GM12878 (cell line): ENCODE measurements around the gene ISOC2. TPM values are rescaled to one million over a fixed set of nuclear protein-coding genes. Genes with fewer than 3 reads are reported as not detected.

ENCODE experiments used
- ATAC-seq: fragments of 200-7000 bp; cut with Tn5 transposase; 3 replicates; pipeline ENCODE4 v1.9.1; 2020; ENCODE audit warnings: mild to moderate bottlenecking, moderate library complexity
- BruUV-seq: library from RNA; stranded (reverse); fragments of 400-500 nt; replicated peaks from 2 replicates; lab custom pipeline; 2021; lab: Mats Ljungman, UMichigan
- CTCF ChIA-PET: fragments of 300-600 bp; sonication (Branson Sonifier 250); formaldehyde crosslinking; extraction: SDS; loops from one replicate; lab custom pipeline; 2021; ENCODE audit warnings: inconsistent platforms; lab: Yijun Ruan, JAX
- POLR2A ChIA-PET: fragments of 350-600 bp; formaldehyde crosslinking; extraction: SDS; loops from one replicate; lab custom pipeline; 2021; ENCODE audit warnings: inconsistent platforms; lab: Charles Lee
- RAD21 ChIA-PET: fragments of 300-600 bp; sonication (Branson Sonifier 250); formaldehyde crosslinking; loops from one replicate; lab custom pipeline; 2023; ENCODE audit warnings: antibody characterized with exemption; ENCODE audit not compliant: unreplicated experiment; lab: Charles Lee
- SMC1A ChIA-PET: fragments of 300-600 bp; sonication (Branson Sonifier 250); formaldehyde crosslinking; loops from one replicate; lab custom pipeline; 2023; ENCODE audit not compliant: unreplicated experiment, uncharacterized antibody; lab: Charles Lee
- DNase-seq: peaks from one replicate; pipeline ENCODE4 v3.0.0-alpha.2; 2011; ENCODE audit warnings: low read depth, low spot score
- FAIRE-seq: peaks from 3 replicates; lab custom pipeline; 2011; peaks lifted over from hg19 to GRCh38; lab: Jason Lieb, UNC
- H2AFZ ChIP-seq: 2 replicates; pipeline ENCODE4 v1.6.0; 2011; ENCODE audit warnings: low read depth, low read length, control low read depth; ENCODE audit not compliant: control insufficient read depth
- H3K27ac ChIP-seq: 2 replicates; pipeline ENCODE4 v1.5.1; 2011; ENCODE audit warnings: control low read depth; ENCODE audit not compliant: control insufficient read depth, insufficient read depth
- H3K27me3 ChIP-seq, 2 experiments: replicated peaks in 1 of 2; 2 replicates each; pipeline versions ENCODE4 v1.6.0 to v1.6.1; 2011; ENCODE audit warnings: low read length in 1 of 2; ENCODE audit not compliant: control insufficient read depth in 2 of 2, insufficient read depth in 2 of 2
- H3K36me3 ChIP-seq, 2 experiments: 2 replicates each; pipeline ENCODE4 v1.5.1; 2011; ENCODE audit warnings: low read length in 1 of 2; ENCODE audit not compliant: control insufficient read depth in 2 of 2, insufficient read depth in 2 of 2
- H3K4me1 ChIP-seq: 2 replicates; pipeline ENCODE4 v1.6.1; 2011; ENCODE audit warnings: mild to moderate bottlenecking, low read length, moderate library complexity, mixed read lengths; ENCODE audit not compliant: control insufficient read depth, insufficient read depth
- H3K4me2 ChIP-seq: 2 replicates; pipeline ENCODE4 v1.6.0; 2011; ENCODE audit warnings: control low read depth; ENCODE audit not compliant: control insufficient read depth, insufficient read depth
- H3K4me3 ChIP-seq: fragments of 200-600 bp; sonication (generic); 2 replicates; pipeline ENCODE4 v1.5.1; 2016
- H3K79me2 ChIP-seq: 2 replicates; pipeline ENCODE4 v1.6.0; 2011; ENCODE audit warnings: low read length; ENCODE audit not compliant: control insufficient read depth, insufficient read depth
- H3K9ac ChIP-seq: 2 replicates; pipeline ENCODE4 v1.8.0; 2011; ENCODE audit warnings: low read length, control low read depth, mixed read lengths; ENCODE audit not compliant: control insufficient read depth, insufficient read depth
- H3K9me3 ChIP-seq: replicated peaks from 3 replicates; pipeline ENCODE4 v1.5.1; 2011; ENCODE audit warnings: mild to moderate bottlenecking, low read length; ENCODE audit not compliant: control insufficient read depth, insufficient read depth
- H4K20me1 ChIP-seq: 2 replicates; pipeline ENCODE4 v1.6.0; 2011; ENCODE audit not compliant: control insufficient read depth, insufficient read depth
- BHLHE40 ChIP-seq, 2 experiments: fragments of 450-650 bp in 1 of 2; IDR thresholded peaks; 2 replicates each; pipeline ENCODE4 v1.6.1; 2011 to 2017; ENCODE audit warnings: low read depth in 2 of 2, borderline replicate concordance in 1 of 2, improper control_type of control experiment in 1 of 2, low read length in 1 of 2, mild to moderate bottlenecking in 1 of 2
- HDAC6 ChIP-seq: fragments of 200-600 bp; sonication (generic); IDR thresholded peaks from one replicate; pipeline ENCODE4 v1.8.0; 2017; ENCODE audit warnings: antibody characterized with exemption; ENCODE audit not compliant: unreplicated experiment
- KDM1A ChIP-seq: fragments of 200-600 bp; sonication (generic); IDR thresholded peaks from 2 replicates; pipeline ENCODE4 v1.6.1; 2016; ENCODE audit warnings: borderline replicate concordance
- MTA2 ChIP-seq: fragments of 450-650 bp; IDR thresholded peaks from 2 replicates; pipeline ENCODE4 v1.6.1; 2016; ENCODE audit warnings: low read depth, mild to moderate bottlenecking, moderate library complexity
- NFYA ChIP-seq: IDR thresholded peaks from 2 replicates; pipeline ENCODE4 v1.6.1; 2011; ENCODE audit warnings: low read depth, mild to moderate bottlenecking, low read length, improper control_type of control experiment, borderline replicate concordance
- POLR2AphosphoS5 ChIP-seq: IDR thresholded peaks from 2 replicates; pipeline ENCODE4 v1.6.1; 2011; ENCODE audit warnings: mild to moderate bottlenecking, low read length, inconsistent platforms
- SMAD5 ChIP-seq: IDR thresholded peaks from 2 replicates; pipeline ENCODE4 v1.6.1; 2016; ENCODE audit warnings: antibody characterized with exemption, low read depth
- SREBF2 ChIP-seq: IDR thresholded peaks from 2 replicates; pipeline ENCODE4 v1.6.1; 2012; ENCODE audit warnings: mild to moderate bottlenecking, low read length
- TARDBP ChIP-seq: IDR thresholded peaks from 2 replicates; pipeline ENCODE4 v1.6.1; 2016; ENCODE audit warnings: borderline replicate concordance
- WRNIP1 ChIP-seq: IDR thresholded peaks from 2 replicates; pipeline ENCODE4 v1.6.1; 2011; ENCODE audit warnings: low read depth, low read length, improper control_type of control experiment, borderline replicate concordance
- ZNF207 ChIP-seq: fragments of 450-650 bp; IDR thresholded peaks from 2 replicates; pipeline ENCODE4 v1.6.1; 2014; ENCODE audit warnings: antibody characterized with exemption, mild to moderate bottlenecking, borderline replicate concordance
- ZNF622 ChIP-seq: fragments of 450-650 bp; IDR thresholded peaks from 2 replicates; pipeline ENCODE4 v1.6.1; 2017; ENCODE audit warnings: mild to moderate bottlenecking, inconsistent platforms
- WGBS: methylation state at CpG from one replicate; pipeline ENCODE4 v1.1.6; 2016; ENCODE audit warnings: low lambda C conversion rate; ENCODE audit not compliant: insufficient replicate concordance, insufficient coverage; ENCODE audit errors: missing lambda C conversion rate; 5-methylcytosine and 5-hydroxymethylcytosine counted together
- in situ Hi-C: fragments of 300-500 bp; cut with MboI; formaldehyde crosslinking; loops from 9 replicates; pipeline ENCODE4 v1.14.3; 2018; ENCODE audit warnings: mixed read lengths
- intact Hi-C: fragments of 100-400 bp; cut with micrococcal nuclease; formaldehyde crosslinking; loops from one replicate; pipeline ENCODE4 v1.14.2; 2022; ENCODE audit not compliant: unreplicated experiment
- polyA plus RNA-seq, 11 experiments: library from polyadenylated mRNA; depleted of rRNA in 4 of 11; unstranded in 6 of 11; stranded (reverse) in 5 of 11; fragments of >200 nt; fragmentation: Nextera tagmentation in 4 of 11; fragmentation: Illumina TruSeq in 1 of 11; extraction: Ambion mirVana in 4 of 11; extraction: Trizol in 1 of 11; gene quantifications; 1 replicate in 1 of 11; 2 replicates in 10 of 11; pipeline versions ENCODE4 v1.2.1 to v1.2.3, GENCODE V29; 2011 to 2016; ENCODE audit warnings: inconsistent platforms in 2 of 11, missing spikeins in 2 of 11, low read depth in 1 of 11
- total RNA-seq, 4 experiments: library from RNA; depleted of rRNA in 3 of 4; stranded (reverse); fragments of >200 nt in 3 of 4; fragmentation: Illumina TruSeq in 1 of 4; extraction: Trizol in 1 of 4; gene quantifications; 2 replicates each; pipeline versions ENCODE4 v1.2.1 to v1.2.3, GENCODE V29; 2013 to 2021
- TF ChIP-seq, protein P1 (sequence below): IDR thresholded peaks from 2 replicates; pipeline ENCODE4 v1.6.1; 2011; ENCODE audit warnings: low read depth, low read length, improper control_type of control experiment, borderline replicate concordance
- TF ChIP-seq, protein P2 (sequence below): IDR thresholded peaks from 2 replicates; pipeline ENCODE4 v1.6.1; 2012; ENCODE audit warnings: improper control_type of control experiment, low read depth, low read length; ENCODE audit not compliant: insufficient replicate concordance
- TF ChIP-seq, protein P3 (sequence below): fragments of 450-650 bp; IDR thresholded peaks from 2 replicates; pipeline ENCODE4 v1.6.1; 2016; ENCODE audit warnings: mild to moderate bottlenecking, moderate library complexity, borderline replicate concordance

ISOC2 gene
- total and polyA plus RNA-seq, 10 of the 15 experiments (the other 5 are each of a cell fraction or from before 2014, with no cell fraction given) = 0.72 to 238 (median 56.9) TPM

DNA sequence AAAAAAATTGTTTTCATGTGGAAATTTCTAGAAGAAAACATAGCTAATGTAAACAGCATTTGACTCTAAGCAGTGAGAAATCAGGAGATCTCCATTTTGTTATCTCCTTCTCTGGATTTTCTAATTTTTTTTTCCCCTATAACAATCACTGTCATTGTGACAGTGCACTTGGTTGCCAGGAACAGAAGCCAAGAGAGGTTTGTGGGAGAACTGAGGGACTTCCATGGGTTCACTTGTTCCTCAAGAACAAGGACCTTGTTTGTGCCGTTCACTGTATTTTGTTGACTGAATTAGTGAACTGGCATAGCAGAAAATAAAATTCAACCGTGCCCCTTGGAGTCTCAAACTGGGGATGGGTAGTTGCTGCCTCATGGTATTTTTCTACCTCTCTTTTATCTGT is 35.4 kb downstream of the ISOC2 start:
- FAIRE-seq (no peak), ATAC-seq (no peak), DNase-seq (no peak)
- Histone ChIP-seq H3K79me2 (no peaks in the 10 kb centered on the region), H3K27me3 (no peaks in the 10 kb centered on the region), H3K27ac (no peak overlapping the region), H3K9me3 (no peaks in the 10 kb centered on the region; the same call in 2 of the 3 replicates), H4K20me1 (no peaks in the 10 kb centered on the region), H3K4me3 (no peak overlapping the region), H2AFZ (no peak overlapping the region), H3K4me1 (no peaks in the 10 kb centered on the region), H3K36me3 (no peaks in the 10 kb centered on the region), H3K4me2 (no peak overlapping the region), H3K9ac (no peak overlapping the region)
- ChIA-PET SMC1A (interaction anchor here (0.8 kb wide), 1 partner anchor 12 kb away, joined by 3 read pairs; no protein-coding TSS in a partner anchor), RAD21 (interaction anchor here (0.6 kb wide), 1 partner anchor 9 kb away, joined by 4 read pairs; no protein-coding TSS in a partner anchor), POLR2A (interaction anchor here (0.7 kb wide), 1 partner anchor 28 kb away, joined by 3 read pairs; no protein-coding TSS in a partner anchor), CTCF (no interaction called here)
- intact Hi-C loops (no loop called here), in situ Hi-C loops (no loop called here)
- BruUV-seq = no TSS peak
- 27% methylated on average over 2 of the region's 2 CpGs for WGBS
- TF ChIP-seq TARDBP (no peak), SREBF2 (no peak), POLR2AphosphoS5 (no peak), SMAD5 (no peak), MTA2 (no peak), ZNF622 (no peak), WRNIP1 (no peak), HDAC6 (no peak), KDM1A (no peak), NFYA (no peak), BHLHE40 (IDR thresholded peaks at IDR 0.05; ENCODE audit: borderline replicate concordance in 1 of 2, low read depth in 2 of 2, low read length in 1 of 2) (no peak), ZNF207 (no peak)
- TF ChIP-seq, protein P1, sequence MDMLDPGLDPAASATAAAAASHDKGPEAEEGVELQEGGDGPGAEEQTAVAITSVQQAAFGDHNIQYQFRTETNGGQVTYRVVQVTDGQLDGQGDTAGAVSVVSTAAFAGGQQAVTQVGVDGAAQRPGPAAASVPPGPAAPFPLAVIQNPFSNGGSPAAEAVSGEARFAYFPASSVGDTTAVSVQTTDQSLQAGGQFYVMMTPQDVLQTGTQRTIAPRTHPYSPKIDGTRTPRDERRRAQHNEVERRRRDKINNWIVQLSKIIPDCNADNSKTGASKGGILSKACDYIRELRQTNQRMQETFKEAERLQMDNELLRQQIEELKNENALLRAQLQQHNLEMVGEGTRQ = no peak
- TF ChIP-seq, protein P2, sequence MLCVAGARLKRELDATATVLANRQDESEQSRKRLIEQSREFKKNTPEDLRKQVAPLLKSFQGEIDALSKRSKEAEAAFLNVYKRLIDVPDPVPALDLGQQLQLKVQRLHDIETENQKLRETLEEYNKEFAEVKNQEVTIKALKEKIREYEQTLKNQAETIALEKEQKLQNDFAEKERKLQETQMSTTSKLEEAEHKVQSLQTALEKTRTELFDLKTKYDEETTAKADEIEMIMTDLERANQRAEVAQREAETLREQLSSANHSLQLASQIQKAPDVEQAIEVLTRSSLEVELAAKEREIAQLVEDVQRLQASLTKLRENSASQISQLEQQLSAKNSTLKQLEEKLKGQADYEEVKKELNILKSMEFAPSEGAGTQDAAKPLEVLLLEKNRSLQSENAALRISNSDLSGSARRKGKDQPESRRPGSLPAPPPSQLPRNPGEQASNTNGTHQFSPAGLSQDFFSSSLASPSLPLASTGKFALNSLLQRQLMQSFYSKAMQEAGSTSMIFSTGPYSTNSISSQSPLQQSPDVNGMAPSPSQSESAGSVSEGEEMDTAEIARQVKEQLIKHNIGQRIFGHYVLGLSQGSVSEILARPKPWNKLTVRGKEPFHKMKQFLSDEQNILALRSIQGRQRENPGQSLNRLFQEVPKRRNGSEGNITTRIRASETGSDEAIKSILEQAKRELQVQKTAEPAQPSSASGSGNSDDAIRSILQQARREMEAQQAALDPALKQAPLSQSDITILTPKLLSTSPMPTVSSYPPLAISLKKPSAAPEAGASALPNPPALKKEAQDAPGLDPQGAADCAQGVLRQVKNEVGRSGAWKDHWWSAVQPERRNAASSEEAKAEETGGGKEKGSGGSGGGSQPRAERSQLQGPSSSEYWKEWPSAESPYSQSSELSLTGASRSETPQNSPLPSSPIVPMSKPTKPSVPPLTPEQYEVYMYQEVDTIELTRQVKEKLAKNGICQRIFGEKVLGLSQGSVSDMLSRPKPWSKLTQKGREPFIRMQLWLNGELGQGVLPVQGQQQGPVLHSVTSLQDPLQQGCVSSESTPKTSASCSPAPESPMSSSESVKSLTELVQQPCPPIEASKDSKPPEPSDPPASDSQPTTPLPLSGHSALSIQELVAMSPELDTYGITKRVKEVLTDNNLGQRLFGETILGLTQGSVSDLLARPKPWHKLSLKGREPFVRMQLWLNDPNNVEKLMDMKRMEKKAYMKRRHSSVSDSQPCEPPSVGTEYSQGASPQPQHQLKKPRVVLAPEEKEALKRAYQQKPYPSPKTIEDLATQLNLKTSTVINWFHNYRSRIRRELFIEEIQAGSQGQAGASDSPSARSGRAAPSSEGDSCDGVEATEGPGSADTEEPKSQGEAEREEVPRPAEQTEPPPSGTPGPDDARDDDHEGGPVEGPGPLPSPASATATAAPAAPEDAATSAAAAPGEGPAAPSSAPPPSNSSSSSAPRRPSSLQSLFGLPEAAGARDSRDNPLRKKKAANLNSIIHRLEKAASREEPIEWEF = no peak
- TF ChIP-seq, protein P3, sequence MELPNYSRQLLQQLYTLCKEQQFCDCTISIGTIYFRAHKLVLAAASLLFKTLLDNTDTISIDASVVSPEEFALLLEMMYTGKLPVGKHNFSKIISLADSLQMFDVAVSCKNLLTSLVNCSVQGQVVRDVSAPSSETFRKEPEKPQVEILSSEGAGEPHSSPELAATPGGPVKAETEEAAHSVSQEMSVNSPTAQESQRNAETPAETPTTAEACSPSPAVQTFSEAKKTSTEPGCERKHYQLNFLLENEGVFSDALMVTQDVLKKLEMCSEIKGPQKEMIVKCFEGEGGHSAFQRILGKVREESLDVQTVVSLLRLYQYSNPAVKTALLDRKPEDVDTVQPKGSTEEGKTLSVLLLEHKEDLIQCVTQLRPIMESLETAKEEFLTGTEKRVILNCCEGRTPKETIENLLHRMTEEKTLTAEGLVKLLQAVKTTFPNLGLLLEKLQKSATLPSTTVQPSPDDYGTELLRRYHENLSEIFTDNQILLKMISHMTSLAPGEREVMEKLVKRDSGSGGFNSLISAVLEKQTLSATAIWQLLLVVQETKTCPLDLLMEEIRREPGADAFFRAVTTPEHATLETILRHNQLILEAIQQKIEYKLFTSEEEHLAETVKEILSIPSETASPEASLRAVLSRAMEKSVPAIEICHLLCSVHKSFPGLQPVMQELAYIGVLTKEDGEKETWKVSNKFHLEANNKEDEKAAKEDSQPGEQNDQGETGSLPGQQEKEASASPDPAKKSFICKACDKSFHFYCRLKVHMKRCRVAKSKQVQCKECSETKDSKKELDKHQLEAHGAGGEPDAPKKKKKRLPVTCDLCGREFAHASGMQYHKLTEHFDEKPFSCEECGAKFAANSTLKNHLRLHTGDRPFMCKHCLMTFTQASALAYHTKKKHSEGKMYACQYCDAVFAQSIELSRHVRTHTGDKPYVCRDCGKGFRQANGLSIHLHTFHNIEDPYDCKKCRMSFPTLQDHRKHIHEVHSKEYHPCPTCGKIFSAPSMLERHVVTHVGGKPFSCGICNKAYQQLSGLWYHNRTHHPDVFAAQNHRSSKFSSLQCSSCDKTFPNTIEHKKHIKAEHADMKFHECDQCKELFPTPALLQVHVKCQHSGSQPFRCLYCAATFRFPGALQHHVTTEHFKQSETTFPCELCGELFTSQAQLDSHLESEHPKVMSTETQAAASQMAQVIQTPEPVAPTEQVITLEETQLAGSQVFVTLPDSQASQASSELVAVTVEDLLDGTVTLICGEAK = no peak
